ENCODE results near the gene SMIM5. TPM values are rescaled to one million over a fixed set of nuclear protein-coding genes. Genes with fewer than 3 reads are reported as not detected.

The SMIM5 gene
- total and polyA plus RNA-seq, 9 of the 15 experiments (the other 6 are each of a cell fraction or from before 2014, with no cell fraction given) = 0.08 TPM; not detected in 8

DNA sequence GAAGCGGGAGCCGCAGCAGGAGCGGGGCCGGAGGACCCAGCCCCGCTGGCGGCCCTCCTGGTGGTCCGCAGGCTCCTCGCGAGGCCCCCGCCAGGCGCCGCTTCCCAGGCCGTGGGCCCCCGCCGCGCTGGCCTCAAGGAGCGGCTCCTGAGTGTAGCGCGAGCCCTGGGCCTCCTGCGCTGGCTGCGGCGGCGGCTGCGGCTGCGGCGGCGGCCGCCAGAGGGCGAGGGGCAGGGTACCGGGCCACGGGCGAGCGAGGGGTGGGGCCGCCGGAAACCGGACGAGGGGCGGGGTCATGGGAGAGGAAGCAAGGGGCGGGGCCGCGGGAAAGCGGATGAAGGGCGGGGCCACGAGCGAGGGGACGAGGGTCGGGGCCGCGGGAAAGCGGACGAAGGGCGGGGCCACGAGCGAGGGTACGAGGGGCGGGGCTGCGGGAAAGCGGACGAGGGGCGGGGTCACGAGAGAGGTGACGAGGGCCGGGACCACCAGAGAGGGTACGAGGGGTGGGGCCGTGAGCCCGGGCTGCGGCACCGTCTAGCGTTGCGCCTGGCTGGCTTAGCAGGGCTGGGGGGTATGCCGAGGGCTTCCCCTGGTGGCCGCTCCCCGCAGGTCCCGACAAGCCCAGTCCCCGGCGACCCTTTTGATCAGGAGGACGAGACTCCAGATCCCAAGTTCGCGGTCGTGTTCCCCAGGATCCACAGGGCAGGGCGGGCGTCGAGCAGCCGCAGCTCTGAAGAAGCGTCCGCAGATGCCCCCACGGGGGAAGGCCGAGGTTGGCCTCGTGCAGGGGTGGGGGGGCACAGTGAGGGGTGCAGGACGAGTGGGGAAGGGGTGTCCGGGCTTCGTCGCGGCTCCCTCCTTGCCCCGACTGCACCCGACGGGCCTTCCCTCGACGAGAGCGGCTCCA lies 44.0 kb upstream of the SMIM5 start (continued):
- TF ChIP-seq, protein P1, sequence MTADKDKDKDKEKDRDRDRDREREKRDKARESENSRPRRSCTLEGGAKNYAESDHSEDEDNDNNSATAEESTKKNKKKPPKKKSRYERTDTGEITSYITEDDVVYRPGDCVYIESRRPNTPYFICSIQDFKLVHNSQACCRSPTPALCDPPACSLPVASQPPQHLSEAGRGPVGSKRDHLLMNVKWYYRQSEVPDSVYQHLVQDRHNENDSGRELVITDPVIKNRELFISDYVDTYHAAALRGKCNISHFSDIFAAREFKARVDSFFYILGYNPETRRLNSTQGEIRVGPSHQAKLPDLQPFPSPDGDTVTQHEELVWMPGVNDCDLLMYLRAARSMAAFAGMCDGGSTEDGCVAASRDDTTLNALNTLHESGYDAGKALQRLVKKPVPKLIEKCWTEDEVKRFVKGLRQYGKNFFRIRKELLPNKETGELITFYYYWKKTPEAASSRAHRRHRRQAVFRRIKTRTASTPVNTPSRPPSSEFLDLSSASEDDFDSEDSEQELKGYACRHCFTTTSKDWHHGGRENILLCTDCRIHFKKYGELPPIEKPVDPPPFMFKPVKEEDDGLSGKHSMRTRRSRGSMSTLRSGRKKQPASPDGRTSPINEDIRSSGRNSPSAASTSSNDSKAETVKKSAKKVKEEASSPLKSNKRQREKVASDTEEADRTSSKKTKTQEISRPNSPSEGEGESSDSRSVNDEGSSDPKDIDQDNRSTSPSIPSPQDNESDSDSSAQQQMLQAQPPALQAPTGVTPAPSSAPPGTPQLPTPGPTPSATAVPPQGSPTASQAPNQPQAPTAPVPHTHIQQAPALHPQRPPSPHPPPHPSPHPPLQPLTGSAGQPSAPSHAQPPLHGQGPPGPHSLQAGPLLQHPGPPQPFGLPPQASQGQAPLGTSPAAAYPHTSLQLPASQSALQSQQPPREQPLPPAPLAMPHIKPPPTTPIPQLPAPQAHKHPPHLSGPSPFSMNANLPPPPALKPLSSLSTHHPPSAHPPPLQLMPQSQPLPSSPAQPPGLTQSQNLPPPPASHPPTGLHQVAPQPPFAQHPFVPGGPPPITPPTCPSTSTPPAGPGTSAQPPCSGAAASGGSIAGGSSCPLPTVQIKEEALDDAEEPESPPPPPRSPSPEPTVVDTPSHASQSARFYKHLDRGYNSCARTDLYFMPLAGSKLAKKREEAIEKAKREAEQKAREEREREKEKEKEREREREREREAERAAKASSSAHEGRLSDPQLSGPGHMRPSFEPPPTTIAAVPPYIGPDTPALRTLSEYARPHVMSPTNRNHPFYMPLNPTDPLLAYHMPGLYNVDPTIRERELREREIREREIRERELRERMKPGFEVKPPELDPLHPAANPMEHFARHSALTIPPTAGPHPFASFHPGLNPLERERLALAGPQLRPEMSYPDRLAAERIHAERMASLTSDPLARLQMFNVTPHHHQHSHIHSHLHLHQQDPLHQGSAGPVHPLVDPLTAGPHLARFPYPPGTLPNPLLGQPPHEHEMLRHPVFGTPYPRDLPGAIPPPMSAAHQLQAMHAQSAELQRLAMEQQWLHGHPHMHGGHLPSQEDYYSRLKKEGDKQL (CRISPR knock-in tag; IDR thresholded peaks at IDR 0.05; ENCODE audit: borderline replicate concordance) = 0 out of 2 replicates have a peak, but pooled peaks have one; percentile 42
- TF ChIP-seq HNRNPLL (IDR thresholded peaks at IDR 0.05; ENCODE audit: low read depth, low read length, poor library complexity, severe bottlenecking) = peak; percentile 48
- TF ChIP-seq ZNF76 (CRISPR knock-in tag; IDR thresholded peaks at IDR 0.05; ENCODE audit: borderline replicate concordance) = 0 out of 2 replicates have a peak, but pooled peaks have one; percentile 34
- TF ChIP-seq EHMT2 (IDR thresholded peaks at IDR 0.05) = no peak
- 0 out of 2 replicates have a peak, but pooled peaks have one; percentile 56 for TF ChIP-seq NR1H2 (CRISPR knock-in tag; IDR thresholded peaks at IDR 0.05)
- no peak for TF ChIP-seq ATF1 (CRISPR knock-in tag; IDR thresholded peaks at IDR 0.05)
- TF ChIP-seq ATF1 (tag; IDR thresholded peaks at IDR 0.05) = 0 out of 2 replicates have a peak, but pooled peaks have one; percentile 9
